Ammon's horn (tissue), 1 donor: ENCODE results near the gene IFNLR1.

Experiments used
- DNase-seq: peaks from one replicate; pipeline ENCODE4 v3.0.0-alpha.2; 2016; ENCODE audit warnings: low spot score

IFNLR1 gene

GRCh38 chr1:24175033-24175755, 11.9 kb downstream of the IFNLR1 start:
- no peak for DNase-seq

DNA sequence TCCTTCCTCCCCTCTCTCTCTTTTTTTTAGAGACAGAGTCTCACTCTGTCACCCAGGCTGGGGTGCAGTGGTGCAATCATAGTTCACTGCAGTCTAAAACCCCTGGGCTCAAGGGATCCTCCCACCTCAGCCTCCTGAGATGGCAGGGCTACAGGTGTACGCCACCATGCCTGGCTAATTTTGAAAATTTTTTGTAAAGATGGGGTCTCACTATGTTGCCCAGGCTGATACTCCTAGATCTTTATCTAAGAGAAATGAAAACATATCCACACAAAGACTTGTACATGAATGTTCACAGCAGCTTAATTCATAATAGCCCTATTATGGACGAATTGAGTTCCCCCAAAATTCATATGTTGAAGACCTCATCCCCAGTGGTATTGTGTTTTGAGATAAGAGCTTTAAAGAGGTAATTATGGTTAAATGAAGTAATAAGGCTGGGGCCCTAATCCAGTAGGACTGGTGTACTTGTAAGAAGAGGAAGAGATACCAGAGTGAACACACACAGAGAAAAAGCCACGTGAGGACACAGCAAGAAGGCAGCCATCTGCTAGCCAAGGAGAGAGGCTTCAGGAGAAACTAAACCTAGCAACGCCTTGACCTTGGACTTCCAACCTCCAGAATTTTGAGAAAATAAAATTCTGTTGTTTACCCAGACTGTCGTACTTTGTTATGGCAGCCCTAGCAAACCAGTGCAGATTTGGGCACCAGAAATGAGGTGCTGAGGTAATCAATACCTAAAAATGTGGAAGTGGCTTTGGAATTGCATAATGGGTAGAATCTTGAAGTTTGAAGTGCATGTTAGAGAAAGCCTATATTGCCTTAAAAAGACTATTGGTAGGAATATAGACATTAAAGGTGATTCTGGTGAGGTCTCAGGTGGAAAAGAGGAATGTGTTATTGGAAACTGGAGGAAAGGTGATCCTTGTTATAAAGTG, 13.2 kb downstream of the IFNLR1 start:
- DNase-seq, result no peak

- DNase-seq, result no peak
Observed at GRCh38 chr1:24172598-24172997, 14.5 kb downstream of the IFNLR1 start.

- DNase-seq, result no peak
Observed at GRCh38 chr1:24169286-24169685, 17.8 kb downstream of the IFNLR1 start.

- no peak for DNase-seq
Observed at GRCh38 chr1:24168245-24168644, 18.8 kb downstream of the IFNLR1 start.

DNA sequence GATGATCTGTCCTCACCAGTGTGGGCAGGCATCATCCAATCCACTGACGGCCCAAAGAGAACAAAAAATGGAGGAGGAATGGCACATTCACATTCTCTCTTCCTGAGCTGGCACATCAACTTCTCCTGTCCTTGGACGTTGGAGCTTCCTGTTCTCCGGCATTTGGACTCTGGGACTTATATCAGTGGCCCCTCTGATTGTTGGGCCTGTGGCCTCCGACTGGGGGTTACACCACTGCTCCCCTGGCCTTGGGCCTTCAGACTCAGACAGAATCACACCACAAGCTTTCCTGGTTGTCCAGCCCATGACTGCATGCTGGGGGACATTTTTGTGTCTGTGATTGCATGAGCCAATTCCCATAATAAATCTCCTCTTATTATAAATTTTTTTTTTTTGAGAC, 20.1 kb downstream of the IFNLR1 start:
- no peak for DNase-seq

GRCh38 chr1:24165500-24165899, 21.6 kb downstream of the IFNLR1 start:
- DNase-seq, result no peak

DNA sequence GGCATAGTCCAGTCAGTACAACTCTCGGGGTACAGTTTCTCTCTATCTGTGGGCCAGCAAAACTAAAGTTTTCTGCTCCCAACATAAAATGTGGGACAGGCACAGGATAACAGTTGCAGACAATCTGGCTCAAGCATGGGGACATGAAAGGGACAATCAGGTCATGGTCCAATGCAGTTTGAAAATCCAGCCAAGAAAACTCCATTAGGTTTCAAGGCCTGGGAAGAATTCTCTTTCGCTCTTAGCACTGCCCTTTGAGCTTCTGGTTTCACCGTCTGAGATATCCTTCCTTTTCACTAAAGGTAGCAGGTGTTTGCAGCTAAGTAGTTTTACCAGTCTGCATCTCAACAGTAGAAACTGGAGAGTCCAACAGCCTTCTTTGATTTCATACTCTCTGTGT, 23.1 kb downstream of the IFNLR1 start:
- no peak for DNase-seq

- DNase-seq, result no peak
Observed at GRCh38 chr1:24162201-24162600, 24.9 kb downstream of the IFNLR1 start.

DNA sequence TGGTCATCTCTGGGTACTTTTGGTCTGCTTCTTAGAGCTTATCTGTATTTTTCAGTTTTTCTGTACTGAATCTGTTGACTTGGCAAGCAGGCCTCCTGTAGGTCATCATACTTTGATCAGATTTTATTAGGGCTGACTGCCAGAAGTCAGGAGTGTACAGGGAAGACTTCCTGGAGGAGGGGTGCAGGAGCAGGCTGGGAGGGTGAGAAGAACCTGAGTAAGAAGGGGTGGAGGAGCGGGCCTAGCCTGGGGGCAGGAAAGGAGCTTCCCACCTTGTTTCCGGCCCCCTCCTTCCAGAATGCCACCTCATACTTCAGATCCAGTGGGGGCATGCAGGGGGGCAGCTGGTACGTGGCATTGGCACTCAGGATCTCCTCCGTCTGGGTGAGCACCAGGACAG, 25.8 kb downstream of the IFNLR1 start:
- no peak for DNase-seq

GRCh38 chr1:24159366-24159765, 27.7 kb downstream of the IFNLR1 start:
- no peak for DNase-seq

DNA sequence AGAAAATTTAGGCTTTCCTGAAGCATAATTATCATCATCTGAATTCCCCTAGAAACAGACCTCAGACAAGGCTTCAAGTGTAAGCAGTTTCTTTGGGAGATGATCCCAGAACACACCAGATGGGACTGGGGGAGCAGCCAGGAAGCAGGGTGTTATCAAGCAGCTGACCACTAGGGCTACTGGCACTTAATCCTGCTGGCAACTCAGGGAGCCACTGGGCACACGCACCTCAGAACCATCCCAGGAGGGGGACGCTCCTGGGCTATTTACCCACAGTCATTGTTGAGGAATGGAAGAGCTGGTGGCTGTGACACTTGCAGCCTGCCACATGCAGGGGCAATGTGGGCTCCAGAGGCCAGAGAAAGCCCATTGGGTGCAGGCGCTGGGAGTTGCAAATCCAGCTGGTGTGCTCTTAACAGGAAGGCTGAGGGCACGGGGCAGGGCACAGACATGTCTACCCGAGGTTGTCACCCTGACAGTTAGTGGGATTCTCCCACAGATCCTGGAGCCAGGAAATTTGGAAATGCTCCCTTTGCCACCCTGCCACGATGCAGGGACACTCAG, 29.1 kb downstream of the IFNLR1 start:
- no peak for DNase-seq

DNA sequence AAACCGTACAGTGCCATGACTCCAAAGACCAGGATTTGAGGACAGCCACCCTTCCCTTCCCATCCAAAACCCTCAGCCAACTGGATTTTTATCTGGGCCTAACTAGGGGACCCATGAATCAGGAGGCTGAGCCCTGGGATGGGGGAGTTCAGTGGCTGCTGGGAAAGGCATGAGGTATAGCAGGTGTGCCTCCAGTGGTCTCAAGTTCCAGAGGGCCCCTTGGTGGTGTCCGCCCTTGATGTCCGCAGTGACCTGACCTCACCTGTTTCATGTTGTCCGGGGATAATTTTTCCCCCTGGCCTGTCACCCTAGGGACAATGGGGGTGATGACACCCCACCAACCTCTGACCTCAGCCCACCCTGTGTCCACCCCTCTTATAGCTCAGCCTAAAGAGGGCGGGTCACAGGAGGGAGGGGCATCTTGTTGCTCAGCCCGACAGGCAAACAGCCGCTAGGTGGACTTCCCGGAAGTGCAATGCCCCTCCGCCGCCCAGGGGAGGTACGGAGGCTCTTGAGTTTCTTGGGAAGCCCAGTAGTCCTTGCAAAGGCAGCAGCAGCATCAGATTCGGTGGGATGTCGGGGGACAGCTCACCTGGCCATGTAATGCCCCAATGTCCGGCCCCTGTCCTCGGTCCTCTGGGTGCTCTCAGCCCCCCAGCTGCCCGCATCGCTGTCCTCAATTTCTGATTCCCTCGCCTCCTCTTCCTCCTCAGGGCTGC, 30.4 kb downstream of the IFNLR1 start:
- DNase-seq, result no peak

- no peak for DNase-seq
Observed at GRCh38 chr1:24155011-24155782, 31.9 kb downstream of the IFNLR1 start.

- no peak for DNase-seq
Observed at GRCh38 chr1:24154215-24154614, 32.9 kb downstream of the IFNLR1 start.

DNA sequence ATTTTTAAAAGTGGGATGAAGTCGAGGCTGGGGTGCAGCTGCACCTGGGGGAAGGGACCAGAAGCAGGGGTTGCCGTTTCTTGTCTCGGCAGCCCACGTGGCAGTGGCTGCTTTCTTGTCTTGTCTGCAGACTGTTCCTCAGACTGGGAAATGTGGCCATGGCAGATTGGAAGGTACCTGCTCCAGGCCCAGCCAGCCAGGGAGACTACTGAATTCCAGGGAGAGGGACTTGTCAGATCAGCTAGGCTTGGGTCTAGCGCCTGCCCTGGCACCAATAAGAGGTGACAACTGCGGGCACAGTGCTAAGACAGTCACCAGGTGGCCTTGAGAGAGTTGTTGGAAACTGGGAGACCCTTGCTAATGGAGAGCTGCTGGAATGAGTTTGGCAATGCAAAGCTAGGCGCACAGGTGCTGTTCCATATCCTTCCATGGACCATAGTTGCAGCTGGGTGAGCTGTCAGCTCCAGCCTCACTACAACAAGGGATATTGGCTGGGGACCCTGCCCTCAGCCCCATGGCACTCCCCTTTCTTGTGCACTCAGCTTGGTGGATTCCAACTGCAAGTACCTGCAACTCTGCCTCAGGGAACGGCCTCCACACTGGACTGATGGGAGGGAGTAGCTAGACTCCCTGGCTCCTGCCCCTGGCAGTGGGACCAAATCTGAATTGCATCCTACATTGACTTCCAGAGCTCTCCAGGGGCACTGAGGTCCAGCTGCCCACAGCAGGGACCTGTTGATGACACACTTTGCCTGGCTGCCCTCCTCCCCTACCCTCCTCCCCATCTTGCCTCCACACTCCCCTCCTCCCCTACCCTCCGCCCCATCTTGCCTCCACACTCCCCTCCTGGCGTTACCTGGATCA, 34.2 kb downstream of the IFNLR1 start:
- DNase-seq, result no peak

DNA sequence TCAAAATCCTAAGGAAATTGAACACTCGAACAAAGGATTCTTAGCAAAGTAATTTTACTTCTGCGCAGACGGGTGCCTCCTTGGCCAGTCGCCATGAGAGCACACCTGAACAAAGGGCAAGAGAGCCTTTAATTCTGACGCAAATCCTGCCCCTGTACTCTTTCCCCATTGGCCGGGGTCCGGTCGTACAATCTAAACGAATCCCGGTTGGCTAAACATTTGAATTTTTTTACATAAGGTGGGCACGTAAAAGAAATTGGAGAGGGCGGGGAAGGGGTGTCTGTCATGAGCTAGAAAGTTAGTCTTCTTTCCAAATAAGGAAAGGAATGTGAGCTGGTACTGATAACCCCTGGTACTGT, 35.9 kb downstream of the IFNLR1 start:
- DNase-seq, result no peak

DNA sequence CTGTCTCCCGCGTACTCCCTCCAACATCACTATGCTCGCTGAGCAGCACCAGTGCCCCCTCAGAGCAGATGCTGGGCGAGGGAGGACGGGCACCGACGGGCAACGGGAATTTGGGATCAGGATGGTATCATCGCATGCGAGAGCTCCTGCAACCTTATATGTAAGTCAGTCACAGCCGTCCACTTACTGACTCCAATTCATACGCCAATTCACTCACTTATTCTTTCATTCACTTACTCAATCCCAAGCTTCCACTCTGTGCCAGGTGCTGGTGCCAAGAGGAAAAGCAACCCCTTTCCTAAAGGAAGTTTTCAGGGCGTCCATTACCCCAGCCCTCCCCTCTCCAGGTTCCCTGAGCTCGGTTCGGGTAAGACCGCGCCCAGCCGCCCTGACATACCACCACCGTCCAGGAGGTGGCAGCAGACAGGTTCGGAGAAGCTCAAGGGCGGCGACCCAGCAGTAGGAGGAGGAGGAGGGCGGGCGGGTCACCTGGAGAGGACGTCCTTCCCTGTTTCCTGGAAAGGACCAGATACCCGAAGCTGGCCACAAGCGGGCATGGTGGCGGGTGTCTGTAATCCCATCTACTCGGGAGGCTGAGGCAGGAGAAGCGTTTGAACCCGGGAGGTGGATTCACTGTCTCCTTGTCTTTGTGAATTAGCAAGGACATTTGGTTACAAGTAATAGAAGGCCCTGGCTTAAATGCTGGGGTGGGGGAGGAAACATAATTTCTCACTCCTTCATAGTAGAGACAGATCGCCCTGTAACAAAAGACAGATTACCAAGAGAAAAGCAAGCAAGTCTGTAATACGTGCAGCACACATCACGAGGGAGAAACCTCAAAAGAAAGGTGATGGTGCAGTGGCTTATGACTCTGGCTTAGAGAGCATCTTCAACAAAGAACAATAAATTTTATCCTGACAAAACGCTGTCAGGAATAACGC, 36.6 kb downstream of the IFNLR1 start:
- peak; percentile 88 for DNase-seq

GRCh38 chr1:24149866-24150233, 37.2 kb downstream of the IFNLR1 start:
- DNase-seq, result no peak

GRCh38 chr1:24147816-24148215, 39.3 kb downstream of the IFNLR1 start:
- no peak for DNase-seq
